Endothelial cell (in vitro differentiated cells): ENCODE data around the gene FIBCD1. TPM values are rescaled to one million over a fixed set of nuclear protein-coding genes. Genes with fewer than 3 reads are reported as not detected.

ENCODE experiments used
- DNase-seq: peaks from one replicate; pipeline ENCODE4 v3.0.0; 2021; ENCODE audit warnings: low spot score
- H3K27ac Mint-ChIP-seq: one replicate; pipeline ENCODE4 v1.8.0; 2021; ENCODE audit warnings: mixed read lengths, inconsistent platforms; ENCODE audit not compliant: unreplicated experiment
- H3K27me3 Mint-ChIP-seq: one replicate; pipeline ENCODE4 v1.8.0; 2021; ENCODE audit warnings: mild to moderate bottlenecking, moderate library complexity, mixed read lengths, inconsistent platforms; ENCODE audit not compliant: unreplicated experiment
- H3K36me3 Mint-ChIP-seq: one replicate; pipeline ENCODE4 v1.8.0; 2021; ENCODE audit warnings: mild to moderate bottlenecking, low read depth, mixed read lengths, inconsistent platforms; ENCODE audit not compliant: unreplicated experiment
- H3K4me1 Mint-ChIP-seq: one replicate; pipeline ENCODE4 v1.8.0; 2021; ENCODE audit warnings: mild to moderate bottlenecking, mixed read lengths, inconsistent platforms; ENCODE audit not compliant: unreplicated experiment
- H3K4me3 Mint-ChIP-seq: one replicate; pipeline ENCODE4 v1.8.0; 2021; ENCODE audit warnings: mild to moderate bottlenecking, mixed read lengths, inconsistent platforms; ENCODE audit not compliant: unreplicated experiment
- H3K9me3 Mint-ChIP-seq: one replicate; pipeline ENCODE4 v1.8.0; 2021; ENCODE audit warnings: mixed read lengths, inconsistent platforms; ENCODE audit not compliant: unreplicated experiment
- CTCF ChIP-seq: fragments of 200-600 bp; sonication (generic); IDR thresholded peaks from one replicate; pipeline ENCODE4 v1.5.0; 2021; ENCODE audit warnings: antibody characterized with exemption; ENCODE audit not compliant: unreplicated experiment
- total RNA-seq: library from RNA; stranded (reverse); fragmentation: NEBNext Ultra II Directional; extraction: Animal tissue kit (Norgen Biotek cat#: 25700); gene quantifications from one replicate; pipeline ENCODE4 v1.2.1, GENCODE V29; 2021; ENCODE audit not compliant: unreplicated experiment

Gene FIBCD1
- total RNA-seq, 1 donor from 2014 or later, result 0.33 TPM

DNA sequence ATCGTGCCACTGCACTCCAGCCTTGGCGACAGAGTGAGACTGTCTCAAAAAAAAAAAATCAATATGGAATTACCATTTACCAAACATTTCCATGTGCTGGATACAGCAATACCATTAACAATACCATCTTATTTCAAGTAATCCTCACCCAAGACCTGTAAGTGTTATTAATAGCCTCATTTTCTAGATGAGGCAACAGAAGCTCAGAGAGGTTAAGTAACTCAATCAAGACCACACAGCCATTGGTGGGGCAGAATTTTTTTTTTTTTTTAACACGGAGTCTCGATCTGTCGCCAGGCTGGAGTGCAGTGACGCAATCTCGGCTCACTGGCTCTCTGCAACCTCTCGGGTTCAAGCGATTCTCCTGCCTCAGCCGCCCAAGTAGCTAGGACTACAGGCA, 3.6 kb upstream of the FIBCD1 start:
- H3K9me3 Mint-ChIP-seq, result no peaks in the 10 kb centered on the region
- peaks cover 13% of the 10 kb centered on the region for H3K27me3 Mint-ChIP-seq
- H3K36me3 Mint-ChIP-seq, result no peaks in the 10 kb centered on the region
- H3K4me1 Mint-ChIP-seq, result peaks cover 6% of the 10 kb centered on the region
- H3K4me3 Mint-ChIP-seq, result no peak overlapping the region
- H3K27ac Mint-ChIP-seq, result no peak overlapping the region
- no peak for TF ChIP-seq CTCF
- DNase-seq, result no peak

DNA sequence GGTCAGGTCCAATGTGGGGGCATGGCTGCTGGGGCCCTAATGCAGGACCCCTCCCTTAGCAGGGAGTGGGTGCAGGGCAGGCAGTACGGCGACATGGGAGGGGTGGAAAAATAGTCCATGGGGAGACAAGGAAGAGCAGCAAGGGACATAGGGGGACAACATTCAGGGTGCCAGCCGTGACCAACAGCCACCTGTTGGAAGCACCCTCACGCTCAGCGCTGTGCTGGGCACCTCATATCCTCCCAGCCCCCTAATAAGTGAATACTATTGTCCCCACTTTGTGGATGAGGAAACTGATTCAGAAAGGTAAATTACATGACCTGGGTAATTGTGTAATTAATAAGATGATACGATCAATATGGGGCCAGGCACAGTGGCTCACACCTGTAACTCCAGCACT, 3.0 kb upstream of the FIBCD1 start:
- Mint-ChIP-seq H3K27ac (no peak overlapping the region), H3K36me3 (no peaks in the 10 kb centered on the region), H3K9me3 (no peaks in the 10 kb centered on the region), H3K27me3 (peaks cover 12% of the 10 kb centered on the region), H3K4me1 (peaks cover 6% of the 10 kb centered on the region), H3K4me3 (no peak overlapping the region)
- TF ChIP-seq CTCF, result no peak
- no peak for DNase-seq

- H3K4me3 Mint-ChIP-seq, result no peak overlapping the region
- H3K27me3 Mint-ChIP-seq, result peaks cover 18% of the 10 kb centered on the region
Measured at GRCh38 chr9:130940693-130941576, 1.9 kb upstream of the FIBCD1 start.

DNA sequence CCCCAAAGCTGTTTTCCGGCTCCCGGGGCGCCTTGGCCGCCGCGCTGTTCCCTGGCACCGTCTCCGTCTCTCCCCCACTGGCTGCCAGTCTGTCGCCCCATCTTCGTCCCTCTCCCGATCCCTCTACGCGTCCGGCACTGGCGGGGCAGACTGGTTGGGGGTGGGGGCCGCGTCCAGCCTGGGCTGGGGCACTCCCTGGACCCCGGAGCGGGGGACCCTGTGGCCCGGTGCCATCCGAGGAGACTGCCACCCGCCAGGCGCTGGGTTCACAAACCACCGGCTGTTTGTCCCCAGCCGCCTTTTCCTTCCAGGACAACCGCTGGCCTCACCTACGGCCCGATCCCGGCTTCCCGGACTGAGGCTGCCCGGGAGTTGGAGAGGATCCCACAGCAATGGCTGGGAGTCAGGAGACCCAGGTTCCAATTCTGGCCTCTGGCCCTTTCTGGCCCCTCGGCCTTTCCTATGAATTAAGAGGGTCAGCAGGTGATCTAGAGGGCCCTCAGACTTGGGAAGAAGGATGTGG, 1.0 kb upstream of the FIBCD1 start:
- DNase-seq, result no peak
- H3K4me1 Mint-ChIP-seq, result peaks cover 14% of the 10 kb centered on the region
- no peak for TF ChIP-seq CTCF
- H3K27ac Mint-ChIP-seq, result no peak overlapping the region
- H3K9me3 Mint-ChIP-seq, result no peaks in the 10 kb centered on the region
- no peak overlapping the region for H3K4me3 Mint-ChIP-seq
- peaks cover 20% of the 10 kb centered on the region for H3K27me3 Mint-ChIP-seq
- H3K36me3 Mint-ChIP-seq, result peaks cover 4% of the 10 kb centered on the region

More at GRCh38 chr9:130940693-130941576, 1.9 kb upstream of the FIBCD1 start:
- H3K36me3 Mint-ChIP-seq, result peaks cover 4% of the 10 kb centered on the region
- H3K9me3 Mint-ChIP-seq, result no peaks in the 10 kb centered on the region
- peak; percentile 72 for DNase-seq
- peaks cover 11% of the 10 kb centered on the region for H3K4me1 Mint-ChIP-seq
- peak; percentile 83 for TF ChIP-seq CTCF
- no peak overlapping the region for H3K27ac Mint-ChIP-seq
